K562 (cell line): ENCODE measurements around the gene SLC14A1. TPM values are rescaled to one million over a fixed set of nuclear protein-coding genes. Genes with fewer than 3 reads are reported as not detected.
A peak's percentile ranks its signal among the peaks of the same experiment; 100 is the strongest.

Experiments used
- CBFA2T3 ChIP-seq: fragments of 450-650 bp; IDR thresholded peaks from 2 replicates; pipeline ENCODE4 v1.6.1; 2017
- CCNT2 ChIP-seq: IDR thresholded peaks from 2 replicates; pipeline ENCODE4 v1.6.1; 2011; ENCODE audit warnings: borderline replicate concordance, low read depth, mild to moderate bottlenecking, moderate library complexity, mixed read lengths, low read length; ENCODE audit not compliant: insufficient read length; ENCODE audit errors: extremely low read depth
- CHD4 ChIP-seq: fragments of 200-600 bp; sonication (generic); IDR thresholded peaks from 3 replicates; pipeline ENCODE4 v1.6.1; 2012; ENCODE audit warnings: low read depth, mild to moderate bottlenecking, mixed read lengths, low read length, inconsistent platforms; ENCODE audit not compliant: insufficient read depth, insufficient replicate concordance, poor library complexity, severe bottlenecking
- DDX20 ChIP-seq: fragments of 450-650 bp; IDR thresholded peaks from 2 replicates; pipeline ENCODE4 v1.6.1; 2016; ENCODE audit warnings: missing genetic modification characterization, low read depth, mild to moderate bottlenecking, missing compliant biosample characterization, moderate library complexity
- DPF2 ChIP-seq: fragments of 450-650 bp; IDR thresholded peaks from 2 replicates; pipeline ENCODE4 v1.6.1; 2016
- EP300 ChIP-seq: IDR thresholded peaks from 2 replicates; pipeline ENCODE4 v1.6.1; 2012; ENCODE audit warnings: low read length, improper control_type of control experiment
- GABPA ChIP-seq: fragments of 200-800 bp; sonication (Bioruptor generic); conservative IDR thresholded peaks from 2 replicates; pipeline ENCODE4 v1.6.1; 2016; ENCODE audit warnings: low read depth, missing genetic modification characterization, missing compliant biosample characterization
- GATAD2B ChIP-seq: fragments of 450-650 bp; IDR thresholded peaks from 2 replicates; pipeline ENCODE4 v1.6.1; 2017; ENCODE audit warnings: mild to moderate bottlenecking, borderline replicate concordance
- HIVEP1 ChIP-seq: fragments of 250-450 bp; sonication (Bioruptor Pico); IDR thresholded peaks from 2 replicates; pipeline ENCODE4 v1.4.0; 2020; ENCODE audit warnings: mild to moderate bottlenecking
- HSF4 ChIP-seq: fragments of 250-450 bp; sonication (Bioruptor Pico); IDR thresholded peaks from 2 replicates; pipeline ENCODE4 v2.1.2; 2022; ENCODE audit warnings: mild to moderate bottlenecking, moderate library complexity, borderline replicate concordance
- LARP7 ChIP-seq: fragments of 450-650 bp; IDR thresholded peaks from 2 replicates; pipeline ENCODE4 v1.6.1; 2016
- RBM15 ChIP-seq: fragments of 200-400 bp; formaldehyde crosslinking; IDR thresholded peaks from 2 replicates; pipeline ENCODE4 v1.6.1; 2018; ENCODE audit warnings: mild to moderate bottlenecking, low read length, moderate library complexity; ENCODE audit not compliant: insufficient read depth
- SMARCA4 ChIP-seq: fragments of 450-650 bp; IDR thresholded peaks from 2 replicates; pipeline ENCODE4 v1.6.1; 2016
- TCF3 ChIP-seq: sonication (generic); formaldehyde crosslinking; IDR thresholded peaks from 2 replicates; pipeline ENCODE4 v1.4.0; 2020; ENCODE audit warnings: mild to moderate bottlenecking, missing genetic modification reagents
- ZNF146 ChIP-seq: IDR thresholded peaks from one replicate; pipeline ENCODE4 v1.6.1; 2018; ENCODE audit warnings: missing compliant biosample characterization; ENCODE audit not compliant: unreplicated experiment
- ZNF23 ChIP-seq: fragments of 250-450 bp; sonication (Bioruptor Pico); IDR thresholded peaks from 2 replicates; pipeline ENCODE4 v1.4.0; 2020; ENCODE audit warnings: mild to moderate bottlenecking
- ZNF253 ChIP-seq: fragments of 250-450 bp; sonication (Bioruptor Pico); conservative IDR thresholded peaks from 2 replicates; pipeline ENCODE4 v1.6.1; 2021; ENCODE audit warnings: mild to moderate bottlenecking
- ZNF707 ChIP-seq: fragments of 250-450 bp; sonication (Bioruptor Pico); conservative IDR thresholded peaks from 2 replicates; pipeline ENCODE4 v1.8.0; 2022; ENCODE audit warnings: inconsistent platforms, mild to moderate bottlenecking, moderate library complexity
- ZNF780A ChIP-seq: fragments of 250-450 bp; sonication (Bioruptor Pico); IDR thresholded peaks from 2 replicates; pipeline ENCODE4 v1.5.0; 2021; ENCODE audit warnings: mild to moderate bottlenecking
- polyA plus RNA-seq, 8 experiments: library from polyadenylated mRNA; depleted of rRNA in 4 of 8; stranded (reverse) in 5 of 8; unstranded in 3 of 8; fragments of >200 nt; fragmentation: Nextera tagmentation in 2 of 8; fragmentation: Illumina TruSeq in 1 of 8; extraction: Ambion mirVana in 2 of 8; extraction: Trizol in 1 of 8; gene quantifications; 2 replicates each; pipeline versions ENCODE4 v1.2.1 to v1.2.3, GENCODE V29; 2011 to 2014; ENCODE audit warnings: inconsistent platforms in 1 of 8, missing spikeins in 1 of 8
- total RNA-seq, 7 experiments: library from RNA; depleted of rRNA in 6 of 7; stranded (reverse); fragments of >200 nt in 6 of 7; fragmentation: Illumina TruSeq in 2 of 7; extraction: Trizol in 2 of 7; gene quantifications; 2 replicates each; pipeline versions ENCODE4 v1.2.1 to v1.2.3, GENCODE V29; 2011 to 2021; ENCODE audit warnings: low replicate concordance in 1 of 7
- TF ChIP-seq, protein P1 (sequence below): fragments of 450-650 bp; IDR thresholded peaks from 2 replicates; pipeline ENCODE4 v1.7.1; 2018; ENCODE audit warnings: mild to moderate bottlenecking, low read depth; ENCODE audit not compliant: partially characterized antibody
- TF ChIP-seq, protein P2 (sequence below): IDR thresholded peaks from 2 replicates; pipeline ENCODE4 v1.6.1; 2011; ENCODE audit warnings: borderline replicate concordance, low read depth, mild to moderate bottlenecking, moderate library complexity, low read length; ENCODE audit not compliant: insufficient read depth, poor library complexity, severe bottlenecking
- TF ChIP-seq, protein P3 (sequence below): sonication (generic); formaldehyde crosslinking; IDR thresholded peaks from 2 replicates; pipeline ENCODE4 v1.8.0; 2022; ENCODE audit warnings: mild to moderate bottlenecking, missing genetic modification reagents, borderline replicate concordance

Gene SLC14A1
- total and polyA plus RNA-seq, 9 of the 15 experiments (the other 6 are each of a cell fraction or from before 2014, with no cell fraction given), result 0.14 to 0.40 (median 0.20) TPM; not detected in 6

DNA sequence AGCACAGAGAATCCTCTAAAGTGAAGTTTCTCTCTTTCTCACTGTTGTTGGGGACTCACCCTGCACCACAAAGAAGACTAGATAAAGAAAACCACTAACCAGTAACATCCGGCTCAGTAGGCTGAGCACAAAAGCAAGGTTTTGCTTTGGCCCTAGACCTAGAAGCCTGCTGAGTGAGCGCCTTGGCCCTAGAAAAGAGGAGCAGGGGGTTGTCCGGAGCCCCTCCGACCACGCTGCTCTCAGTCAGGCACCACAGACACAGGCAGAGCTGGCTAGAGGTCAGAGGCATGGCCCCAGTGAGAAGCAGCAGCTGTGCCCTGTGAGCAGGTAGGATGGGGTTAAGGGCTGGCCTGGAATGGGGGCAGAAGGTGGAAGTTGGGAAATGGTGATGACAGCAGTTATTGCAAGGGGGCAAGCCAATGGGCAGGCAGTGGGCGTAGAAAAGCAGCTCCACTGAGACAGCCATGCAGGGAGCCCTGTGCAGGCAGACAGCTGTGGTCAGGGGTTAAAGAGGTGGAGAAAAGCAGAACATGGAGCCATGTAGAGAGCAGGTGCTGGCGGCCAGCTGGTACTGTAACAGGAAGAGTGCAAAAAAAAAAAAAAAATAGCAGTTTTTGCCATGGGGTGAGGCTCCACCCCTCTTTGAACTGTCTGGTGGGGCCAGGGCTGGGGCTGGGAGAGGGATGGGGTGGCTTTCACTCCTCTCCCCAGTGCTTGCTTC lies 36.9 kb upstream of the SLC14A1 start (continued):
- TF ChIP-seq ZNF253 (CRISPR knock-in tag) (no peak), HSF4 (CRISPR knock-in tag) (no peak), TCF3 (CRISPR knock-in tag) (peak; percentile 68), ZNF780A (CRISPR knock-in tag) (no peak), HIVEP1 (CRISPR knock-in tag) (no peak), DDX20 (tag) (no peak), GATAD2B (no peak), ZNF707 (CRISPR knock-in tag) (no peak), CCNT2 (no peak), ZNF146 (CRISPR knock-in tag) (no peak), DPF2 (peak; percentile 55; the same call in 1 of the 2 replicates), SMARCA4 (peak; percentile 53; the same call in 1 of the 2 replicates), GABPA (no peak), CHD4 (no peak), RBM15 (no peak), LARP7 (no peak), EP300 (peak; percentile 52; the same call in 1 of the 2 replicates), ZNF23 (CRISPR knock-in tag) (no peak), CBFA2T3 (peak; percentile 79)
- TF ChIP-seq, protein P1, sequence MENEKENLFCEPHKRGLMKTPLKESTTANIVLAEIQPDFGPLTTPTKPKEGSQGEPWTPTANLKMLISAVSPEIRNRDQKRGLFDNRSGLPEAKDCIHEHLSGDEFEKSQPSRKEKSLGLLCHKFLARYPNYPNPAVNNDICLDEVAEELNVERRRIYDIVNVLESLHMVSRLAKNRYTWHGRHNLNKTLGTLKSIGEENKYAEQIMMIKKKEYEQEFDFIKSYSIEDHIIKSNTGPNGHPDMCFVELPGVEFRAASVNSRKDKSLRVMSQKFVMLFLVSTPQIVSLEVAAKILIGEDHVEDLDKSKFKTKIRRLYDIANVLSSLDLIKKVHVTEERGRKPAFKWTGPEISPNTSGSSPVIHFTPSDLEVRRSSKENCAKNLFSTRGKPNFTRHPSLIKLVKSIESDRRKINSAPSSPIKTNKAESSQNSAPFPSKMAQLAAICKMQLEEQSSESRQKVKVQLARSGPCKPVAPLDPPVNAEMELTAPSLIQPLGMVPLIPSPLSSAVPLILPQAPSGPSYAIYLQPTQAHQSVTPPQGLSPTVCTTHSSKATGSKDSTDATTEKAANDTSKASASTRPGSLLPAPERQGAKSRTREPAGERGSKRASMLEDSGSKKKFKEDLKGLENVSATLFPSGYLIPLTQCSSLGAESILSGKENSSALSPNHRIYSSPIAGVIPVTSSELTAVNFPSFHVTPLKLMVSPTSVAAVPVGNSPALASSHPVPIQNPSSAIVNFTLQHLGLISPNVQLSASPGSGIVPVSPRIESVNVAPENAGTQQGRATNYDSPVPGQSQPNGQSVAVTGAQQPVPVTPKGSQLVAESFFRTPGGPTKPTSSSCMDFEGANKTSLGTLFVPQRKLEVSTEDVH, result no peak
- TF ChIP-seq, protein P2, sequence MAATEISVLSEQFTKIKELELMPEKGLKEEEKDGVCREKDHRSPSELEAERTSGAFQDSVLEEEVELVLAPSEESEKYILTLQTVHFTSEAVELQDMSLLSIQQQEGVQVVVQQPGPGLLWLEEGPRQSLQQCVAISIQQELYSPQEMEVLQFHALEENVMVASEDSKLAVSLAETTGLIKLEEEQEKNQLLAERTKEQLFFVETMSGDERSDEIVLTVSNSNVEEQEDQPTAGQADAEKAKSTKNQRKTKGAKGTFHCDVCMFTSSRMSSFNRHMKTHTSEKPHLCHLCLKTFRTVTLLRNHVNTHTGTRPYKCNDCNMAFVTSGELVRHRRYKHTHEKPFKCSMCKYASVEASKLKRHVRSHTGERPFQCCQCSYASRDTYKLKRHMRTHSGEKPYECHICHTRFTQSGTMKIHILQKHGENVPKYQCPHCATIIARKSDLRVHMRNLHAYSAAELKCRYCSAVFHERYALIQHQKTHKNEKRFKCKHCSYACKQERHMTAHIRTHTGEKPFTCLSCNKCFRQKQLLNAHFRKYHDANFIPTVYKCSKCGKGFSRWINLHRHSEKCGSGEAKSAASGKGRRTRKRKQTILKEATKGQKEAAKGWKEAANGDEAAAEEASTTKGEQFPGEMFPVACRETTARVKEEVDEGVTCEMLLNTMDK, result no peak
- TF ChIP-seq, protein P3, sequence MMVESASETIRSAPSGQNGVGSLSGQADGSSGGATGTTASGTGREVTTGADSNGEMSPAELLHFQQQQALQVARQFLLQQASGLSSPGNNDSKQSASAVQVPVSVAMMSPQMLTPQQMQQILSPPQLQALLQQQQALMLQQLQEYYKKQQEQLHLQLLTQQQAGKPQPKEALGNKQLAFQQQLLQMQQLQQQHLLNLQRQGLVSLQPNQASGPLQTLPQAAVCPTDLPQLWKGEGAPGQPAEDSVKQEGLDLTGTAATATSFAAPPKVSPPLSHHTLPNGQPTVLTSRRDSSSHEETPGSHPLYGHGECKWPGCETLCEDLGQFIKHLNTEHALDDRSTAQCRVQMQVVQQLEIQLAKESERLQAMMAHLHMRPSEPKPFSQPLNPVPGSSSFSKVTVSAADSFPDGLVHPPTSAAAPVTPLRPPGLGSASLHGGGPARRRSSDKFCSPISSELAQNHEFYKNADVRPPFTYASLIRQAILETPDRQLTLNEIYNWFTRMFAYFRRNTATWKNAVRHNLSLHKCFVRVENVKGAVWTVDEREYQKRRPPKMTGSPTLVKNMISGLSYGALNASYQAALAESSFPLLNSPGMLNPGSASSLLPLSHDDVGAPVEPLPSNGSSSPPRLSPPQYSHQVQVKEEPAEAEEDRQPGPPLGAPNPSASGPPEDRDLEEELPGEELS (CRISPR knock-in tag), result no peak
